K562 (cell line): ENCODE results near the gene GAB2. TPM values are rescaled to one million over a fixed set of nuclear protein-coding genes. Genes with fewer than 3 reads are reported as not detected.

Experiments used
- BRCA1 ChIP-seq, 2 experiments: fragments of 450-650 bp in 1 of 2; sonication (generic) in 1 of 2; formaldehyde crosslinking in 1 of 2; IDR thresholded peaks; 2 replicates each; pipeline versions ENCODE4 v1.5.0 to v1.6.1; 2017 to 2020; ENCODE audit warnings: mild to moderate bottlenecking in 1 of 2, missing genetic modification reagents in 1 of 2
- CHD4 ChIP-seq: fragments of 200-600 bp; sonication (generic); IDR thresholded peaks from 3 replicates; pipeline ENCODE4 v1.6.1; 2012; ENCODE audit warnings: low read depth, mild to moderate bottlenecking, mixed read lengths, low read length, inconsistent platforms; ENCODE audit not compliant: insufficient read depth, insufficient replicate concordance, poor library complexity, severe bottlenecking
- DPF2 ChIP-seq: fragments of 450-650 bp; IDR thresholded peaks from 2 replicates; pipeline ENCODE4 v1.6.1; 2016
- EP300 ChIP-seq: IDR thresholded peaks from 2 replicates; pipeline ENCODE4 v1.6.1; 2012; ENCODE audit warnings: low read length, improper control_type of control experiment
- FOXM1 ChIP-seq, 2 experiments: fragments of 450-650 bp in 1 of 2; sonication (generic) in 1 of 2; formaldehyde crosslinking in 1 of 2; IDR thresholded peaks; 2 replicates each; pipeline versions ENCODE4 v1.6.1 to v1.9.0; 2017 to 2022; ENCODE audit warnings: low read depth in 2 of 2, mild to moderate bottlenecking in 2 of 2, missing genetic modification reagents in 1 of 2, moderate library complexity in 1 of 2
- HDGF ChIP-seq: fragments of 450-650 bp; IDR thresholded peaks from 2 replicates; pipeline ENCODE4 v1.6.1; 2016
- HIVEP1 ChIP-seq: fragments of 250-450 bp; sonication (Bioruptor Pico); IDR thresholded peaks from 2 replicates; pipeline ENCODE4 v1.4.0; 2020; ENCODE audit warnings: mild to moderate bottlenecking
- KAT8 ChIP-seq: fragments of 450-650 bp; IDR thresholded peaks from 2 replicates; pipeline ENCODE4 v1.6.1; 2016; ENCODE audit warnings: low read depth, mild to moderate bottlenecking
- POLR2AphosphoS2 ChIP-seq: IDR thresholded peaks from 2 replicates; pipeline ENCODE4 v1.6.1; 2012; ENCODE audit warnings: low read length, improper control_type of control experiment
- SMAD4 ChIP-seq: fragments of 250-450 bp; sonication (Bioruptor Pico); conservative IDR thresholded peaks from 2 replicates; pipeline ENCODE4 v1.8.0; 2021; ENCODE audit warnings: inconsistent platforms, mild to moderate bottlenecking, moderate library complexity
- TAF1 ChIP-seq: IDR thresholded peaks from 2 replicates; pipeline ENCODE4 v1.6.1; 2011; ENCODE audit warnings: mild to moderate bottlenecking, low read length, moderate library complexity; ENCODE audit not compliant: insufficient read depth, control insufficient read depth, severe bottlenecking; ENCODE audit errors: extremely low read depth
- TBL1XR1 ChIP-seq, 2 experiments: IDR thresholded peaks; 2 replicates each; pipeline ENCODE4 v1.6.1; 2012; ENCODE audit warnings: improper control_type of control experiment in 2 of 2, low read length in 2 of 2, mild to moderate bottlenecking in 1 of 2
- ZNF239 ChIP-seq: fragments of 250-450 bp; sonication (Bioruptor Pico); IDR thresholded peaks from 2 replicates; pipeline ENCODE4 v1.4.0; 2020; ENCODE audit warnings: mild to moderate bottlenecking
- ZNF41 ChIP-seq: fragments of 250-450 bp; sonication (Bioruptor Pico); conservative IDR thresholded peaks from 2 replicates; pipeline ENCODE4 v1.4.0; 2020; ENCODE audit warnings: mild to moderate bottlenecking
- ZSCAN32 ChIP-seq: fragments of 450-650 bp; formaldehyde crosslinking; IDR thresholded peaks from 2 replicates; pipeline ENCODE4 v1.4.0; 2020; ENCODE audit warnings: mild to moderate bottlenecking, moderate library complexity
- polyA plus RNA-seq, 8 experiments: library from polyadenylated mRNA; depleted of rRNA in 4 of 8; stranded (reverse) in 5 of 8; unstranded in 3 of 8; fragments of >200 nt; fragmentation: Nextera tagmentation in 2 of 8; fragmentation: Illumina TruSeq in 1 of 8; extraction: Ambion mirVana in 2 of 8; extraction: Trizol in 1 of 8; gene quantifications; 2 replicates each; pipeline versions ENCODE4 v1.2.1 to v1.2.3, GENCODE V29; 2011 to 2014; ENCODE audit warnings: inconsistent platforms in 1 of 8, missing spikeins in 1 of 8
- total RNA-seq, 7 experiments: library from RNA; depleted of rRNA in 6 of 7; stranded (reverse); fragments of >200 nt in 6 of 7; fragmentation: Illumina TruSeq in 2 of 7; extraction: Trizol in 2 of 7; gene quantifications; 2 replicates each; pipeline versions ENCODE4 v1.2.1 to v1.2.3, GENCODE V29; 2011 to 2021; ENCODE audit warnings: low replicate concordance in 1 of 7
- TF ChIP-seq, protein P1 (sequence below): fragments of 450-650 bp; conservative IDR thresholded peaks from 2 replicates; pipeline ENCODE4 v1.6.1; 2016; ENCODE audit warnings: missing genetic modification characterization, low read depth, mild to moderate bottlenecking, control low read depth, missing compliant biosample characterization
- TF ChIP-seq, protein P2 (sequence below): fragments of 250-450 bp; sonication (Bioruptor Pico); IDR thresholded peaks from 2 replicates; pipeline ENCODE4 v1.5.1; 2021; ENCODE audit warnings: mild to moderate bottlenecking
- TF ChIP-seq, protein P3 (sequence below): fragments of 200-800 bp; sonication (Bioruptor generic); IDR thresholded peaks from 2 replicates; pipeline ENCODE4 v1.6.1; 2017; ENCODE audit warnings: missing genetic modification characterization, missing compliant biosample characterization
- TF ChIP-seq, protein P4 (sequence below): conservative IDR thresholded peaks from 2 replicates; pipeline ENCODE4 v1.6.1; 2011; ENCODE audit warnings: low read depth, mild to moderate bottlenecking, low read length; ENCODE audit not compliant: control insufficient read depth
- TF ChIP-seq, protein P5 (sequence below): fragments of 250-450 bp; sonication (Bioruptor Pico); IDR thresholded peaks from 2 replicates; pipeline ENCODE4 v1.4.0; 2020; ENCODE audit warnings: mild to moderate bottlenecking

The GAB2 gene
- total and polyA plus RNA-seq, 9 of the 15 experiments (the other 6 are each of a cell fraction or from before 2014, with no cell fraction given), result 2.3 to 35.2 (median 16.1) TPM

DNA sequence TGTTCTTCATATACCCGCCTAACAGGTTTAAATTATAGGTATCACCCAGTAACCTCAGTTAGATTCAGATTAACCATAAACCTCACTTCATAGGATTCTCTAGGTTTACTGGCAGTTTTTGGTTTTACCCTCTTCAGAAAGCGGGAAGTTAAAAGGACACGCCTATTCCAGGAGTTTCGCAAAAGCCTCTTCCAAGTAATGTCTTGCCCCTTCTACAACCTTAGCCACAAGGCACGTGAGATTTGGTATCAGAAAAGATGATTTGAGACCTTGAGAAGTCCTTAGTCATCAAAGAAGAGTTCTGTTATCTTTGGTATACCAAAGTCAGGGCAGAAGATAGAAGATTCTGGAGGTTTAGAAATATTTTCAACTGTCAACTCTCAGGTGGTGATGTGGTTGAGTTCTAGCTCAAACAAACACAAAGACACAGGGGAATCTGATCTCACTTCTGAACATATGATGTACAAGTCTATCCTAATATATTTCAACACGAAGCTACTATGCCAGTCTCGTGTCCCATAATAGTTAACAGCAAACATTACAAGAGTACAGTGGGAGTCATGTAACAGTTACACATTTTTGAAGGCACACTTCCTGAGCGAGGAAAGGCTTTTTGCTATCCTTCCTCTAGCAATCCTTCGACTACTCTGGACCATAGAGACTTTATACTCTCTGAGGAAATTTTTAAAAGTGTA lies 125.4 kb downstream of the GAB2 start (continued):
- TF ChIP-seq EP300, result peak; percentile 99
- TF ChIP-seq, protein P1, sequence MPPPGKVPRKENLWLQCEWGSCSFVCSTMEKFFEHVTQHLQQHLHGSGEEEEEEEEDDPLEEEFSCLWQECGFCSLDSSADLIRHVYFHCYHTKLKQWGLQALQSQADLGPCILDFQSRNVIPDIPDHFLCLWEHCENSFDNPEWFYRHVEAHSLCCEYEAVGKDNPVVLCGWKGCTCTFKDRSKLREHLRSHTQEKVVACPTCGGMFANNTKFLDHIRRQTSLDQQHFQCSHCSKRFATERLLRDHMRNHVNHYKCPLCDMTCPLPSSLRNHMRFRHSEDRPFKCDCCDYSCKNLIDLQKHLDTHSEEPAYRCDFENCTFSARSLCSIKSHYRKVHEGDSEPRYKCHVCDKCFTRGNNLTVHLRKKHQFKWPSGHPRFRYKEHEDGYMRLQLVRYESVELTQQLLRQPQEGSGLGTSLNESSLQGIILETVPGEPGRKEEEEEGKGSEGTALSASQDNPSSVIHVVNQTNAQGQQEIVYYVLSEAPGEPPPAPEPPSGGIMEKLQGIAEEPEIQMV (tag), result no peak
- TF ChIP-seq, protein P2, sequence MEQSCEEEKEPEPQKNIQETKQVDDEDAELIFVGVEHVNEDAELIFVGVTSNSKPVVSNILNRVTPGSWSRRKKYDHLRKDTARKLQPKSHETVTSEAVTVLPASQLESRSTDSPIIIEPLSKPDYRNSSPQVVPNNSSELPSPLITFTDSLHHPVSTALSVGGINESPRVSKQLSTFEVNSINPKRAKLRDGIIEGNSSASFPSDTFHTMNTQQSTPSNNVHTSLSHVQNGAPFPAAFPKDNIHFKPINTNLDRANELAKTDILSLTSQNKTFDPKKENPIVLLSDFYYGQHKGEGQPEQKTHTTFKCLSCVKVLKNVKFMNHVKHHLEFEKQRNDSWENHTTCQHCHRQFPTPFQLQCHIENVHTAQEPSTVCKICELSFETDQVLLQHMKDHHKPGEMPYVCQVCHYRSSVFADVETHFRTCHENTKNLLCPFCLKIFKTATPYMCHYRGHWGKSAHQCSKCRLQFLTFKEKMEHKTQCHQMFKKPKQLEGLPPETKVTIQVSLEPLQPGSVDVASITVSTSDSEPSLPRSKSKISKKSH (CRISPR knock-in tag), result no peak
- TF ChIP-seq, protein P3, sequence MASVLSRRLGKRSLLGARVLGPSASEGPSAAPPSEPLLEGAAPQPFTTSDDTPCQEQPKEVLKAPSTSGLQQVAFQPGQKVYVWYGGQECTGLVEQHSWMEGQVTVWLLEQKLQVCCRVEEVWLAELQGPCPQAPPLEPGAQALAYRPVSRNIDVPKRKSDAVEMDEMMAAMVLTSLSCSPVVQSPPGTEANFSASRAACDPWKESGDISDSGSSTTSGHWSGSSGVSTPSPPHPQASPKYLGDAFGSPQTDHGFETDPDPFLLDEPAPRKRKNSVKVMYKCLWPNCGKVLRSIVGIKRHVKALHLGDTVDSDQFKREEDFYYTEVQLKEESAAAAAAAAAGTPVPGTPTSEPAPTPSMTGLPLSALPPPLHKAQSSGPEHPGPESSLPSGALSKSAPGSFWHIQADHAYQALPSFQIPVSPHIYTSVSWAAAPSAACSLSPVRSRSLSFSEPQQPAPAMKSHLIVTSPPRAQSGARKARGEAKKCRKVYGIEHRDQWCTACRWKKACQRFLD (CRISPR knock-in tag), result no peak
- TF ChIP-seq, protein P4, sequence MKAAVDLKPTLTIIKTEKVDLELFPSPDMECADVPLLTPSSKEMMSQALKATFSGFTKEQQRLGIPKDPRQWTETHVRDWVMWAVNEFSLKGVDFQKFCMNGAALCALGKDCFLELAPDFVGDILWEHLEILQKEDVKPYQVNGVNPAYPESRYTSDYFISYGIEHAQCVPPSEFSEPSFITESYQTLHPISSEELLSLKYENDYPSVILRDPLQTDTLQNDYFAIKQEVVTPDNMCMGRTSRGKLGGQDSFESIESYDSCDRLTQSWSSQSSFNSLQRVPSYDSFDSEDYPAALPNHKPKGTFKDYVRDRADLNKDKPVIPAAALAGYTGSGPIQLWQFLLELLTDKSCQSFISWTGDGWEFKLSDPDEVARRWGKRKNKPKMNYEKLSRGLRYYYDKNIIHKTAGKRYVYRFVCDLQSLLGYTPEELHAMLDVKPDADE, result no peak
- 0 out of 2 replicates have a peak, but pooled peaks have one; percentile 57 for TF ChIP-seq HIVEP1 (CRISPR knock-in tag)
- no peak for TF ChIP-seq TAF1
- peak; percentile 87 for TF ChIP-seq SMAD4 (CRISPR knock-in tag)
- TF ChIP-seq BRCA1 (IDR thresholded peaks at IDR 0.05), result no peak
- no peak for TF ChIP-seq BRCA1 (CRISPR knock-in tag; IDR thresholded peaks at IDR 0.05)
- TF ChIP-seq ZSCAN32, result no peak
- TF ChIP-seq ZNF239 (CRISPR knock-in tag), result no peak
- TF ChIP-seq HDGF, result no peak
- no peak for TF ChIP-seq KAT8
- peak; percentile 73 for TF ChIP-seq FOXM1 (IDR thresholded peaks at IDR 0.05; ENCODE audit: low read depth)
- no peak for TF ChIP-seq FOXM1 (CRISPR knock-in tag; IDR thresholded peaks at IDR 0.05; ENCODE audit: low read depth)
- TF ChIP-seq CHD4, result no peak
- TF ChIP-seq TBL1XR1 (IDR thresholded peaks at IDR 0.05; ENCODE audit: low read length in 2 of 2), result peak in 1 of 2 experiments; percentile 97; a peak in 3 of 4 replicates
- TF ChIP-seq ZNF41 (CRISPR knock-in tag), result no peak
- TF ChIP-seq DPF2, result peak; percentile 93
- TF ChIP-seq, protein P5, sequence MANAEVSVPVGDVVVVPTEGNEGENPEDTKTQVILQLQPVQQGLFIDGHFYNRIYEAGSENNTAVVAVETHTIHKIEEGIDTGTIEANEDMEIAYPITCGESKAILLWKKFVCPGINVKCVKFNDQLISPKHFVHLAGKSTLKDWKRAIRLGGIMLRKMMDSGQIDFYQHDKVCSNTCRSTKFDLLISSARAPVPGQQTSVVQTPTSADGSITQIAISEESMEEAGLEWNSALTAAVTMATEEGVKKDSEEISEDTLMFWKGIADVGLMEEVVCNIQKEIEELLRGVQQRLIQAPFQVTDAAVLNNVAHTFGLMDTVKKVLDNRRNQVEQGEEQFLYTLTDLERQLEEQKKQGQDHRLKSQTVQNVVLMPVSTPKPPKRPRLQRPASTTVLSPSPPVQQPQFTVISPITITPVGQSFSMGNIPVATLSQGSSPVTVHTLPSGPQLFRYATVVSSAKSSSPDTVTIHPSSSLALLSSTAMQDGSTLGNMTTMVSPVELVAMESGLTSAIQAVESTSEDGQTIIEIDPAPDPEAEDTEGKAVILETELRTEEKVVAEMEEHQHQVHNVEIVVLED, result no peak; the same call in 1 of the 2 replicates
- TF ChIP-seq POLR2AphosphoS2, result no peak
